B cell (primary cell): Measurements from ENCODE around the gene DCUN1D2. TPM values are rescaled to one million over a fixed set of nuclear protein-coding genes. Genes with fewer than 3 reads are reported as not detected.

ENCODE experiments used
- ATAC-seq: fragments of 200-7000 bp; cut with Tn5 transposase; one replicate; pipeline ENCODE4 v1.10.0; 2021; ENCODE audit warnings: low read depth, mild to moderate bottlenecking, moderate number of reproducible peaks, moderate library complexity
- CTCF ChIA-PET: fragments of 350-600 bp; sonication (Branson Sonifier 250); formaldehyde crosslinking; loops from one replicate; lab custom pipeline; 2021; ENCODE audit warnings: antibody characterized with exemption, inconsistent platforms; lab: Charles Lee
- POLR2A ChIA-PET: fragments of 350-600 bp; sonication (Branson Sonifier 250); formaldehyde crosslinking; loops from one replicate; lab custom pipeline; 2021; ENCODE audit warnings: antibody characterized with exemption; lab: Charles Lee
- DNase-seq: peaks from one replicate; pipeline ENCODE4 v3.0.0; 2013
- H2AFZ ChIP-seq: 2 replicates; pipeline ENCODE4 v1.6.1; 2012; ENCODE audit warnings: mild to moderate bottlenecking, low read depth, low read length; ENCODE audit not compliant: insufficient read depth, poor library complexity, severe bottlenecking
- H3K27ac ChIP-seq, 2 donors: 1 replicate in 1 of 2; 2 replicates in 1 of 2; pipeline ENCODE4 v1.5.1; 2012 to 2013; ENCODE audit warnings: low read length in 2 of 2, mild to moderate bottlenecking in 2 of 2, moderate library complexity in 1 of 2
- H3K27me3 ChIP-seq, 4 experiments: fragments of 200-600 bp in 1 of 4; sonication (generic) in 1 of 4; replicated peaks in 1 of 4; 1 replicate in 2 of 4; 2 replicates in 2 of 4; pipeline versions ENCODE4 v1.6.1 to v1.7.0; 2013 to 2016; ENCODE audit warnings: low read length in 3 of 4, mild to moderate bottlenecking in 2 of 4, mixed read lengths in 1 of 4, moderate library complexity in 1 of 4; ENCODE audit not compliant: insufficient read depth in 4 of 4, control insufficient read depth in 3 of 4; ENCODE audit errors: control extremely low read depth in 1 of 4
- H3K36me3 ChIP-seq, 2 experiments: replicated peaks in 1 of 2; 1 replicate in 1 of 2; 2 replicates in 1 of 2; pipeline versions ENCODE4 v1.6.1 to v1.7.1; 2013; ENCODE audit warnings: low read length in 1 of 2; ENCODE audit not compliant: insufficient read depth in 2 of 2, control insufficient read depth in 1 of 2; ENCODE audit errors: control extremely low read depth in 1 of 2, extremely low read depth in 1 of 2
- H3K4me1 ChIP-seq, 2 donors: fragments of 200-600 bp in 1 of 2; sonication (generic) in 1 of 2; 1 replicate in 1 of 2; 2 replicates in 1 of 2; pipeline versions ENCODE4 v1.5.1 to v1.6.1; 2013 to 2017; ENCODE audit warnings: low read length in 2 of 2; ENCODE audit not compliant: control insufficient read depth in 2 of 2, insufficient read depth in 2 of 2
- H3K4me2 ChIP-seq: replicated peaks from 2 replicates; pipeline ENCODE3; 2012; ENCODE audit warnings: mild to moderate bottlenecking, low read depth, low read length; ENCODE audit not compliant: poor library complexity, severe bottlenecking
- H3K4me3 ChIP-seq, 5 experiments: fragments of 200-600 bp in 1 of 5; sonication (generic) in 1 of 5; 1 replicate in 3 of 5; 2 replicates in 2 of 5; pipeline versions ENCODE4 v1.5.1 to v1.7.0; 2011 to 2016; ENCODE audit warnings: low read length in 4 of 5, mild to moderate bottlenecking in 4 of 5, low read depth in 2 of 5, control low read depth in 1 of 5, moderate library complexity in 1 of 5; ENCODE audit not compliant: insufficient read depth in 1 of 5; ENCODE audit errors: control extremely low read depth in 1 of 5, extremely low read depth in 1 of 5
- H3K79me2 ChIP-seq: fragments of 200-600 bp; sonication (generic); one replicate; pipeline ENCODE4 v1.6.0; 2016; ENCODE audit warnings: low read length; ENCODE audit not compliant: control insufficient read depth, insufficient read depth
- H3K9ac ChIP-seq: fragments of 200-600 bp; sonication (generic); 2 replicates; pipeline ENCODE4 v1.6.1; 2017; ENCODE audit warnings: mild to moderate bottlenecking, low read length, moderate library complexity
- H3K9me3 ChIP-seq, 3 donors: one replicate each; pipeline versions ENCODE4 v1.6.1 to v1.7.1; 2013; ENCODE audit warnings: low read length in 2 of 3; ENCODE audit not compliant: control insufficient read depth in 2 of 3, insufficient read depth in 1 of 3; ENCODE audit errors: control extremely low read depth in 1 of 3
- H4K20me1 ChIP-seq: 2 replicates; pipeline ENCODE4 v1.6.0; 2012; ENCODE audit warnings: mild to moderate bottlenecking, low read length; ENCODE audit not compliant: insufficient read depth, control insufficient read depth, poor library complexity, severe bottlenecking
- H3K27ac Mint-ChIP-seq: one replicate; pipeline ENCODE4 v1.8.0; 2021; ENCODE audit warnings: mixed read lengths
- H3K27me3 Mint-ChIP-seq: one replicate; pipeline ENCODE4 v1.8.0; 2021; ENCODE audit warnings: mixed read lengths
- H3K4me1 Mint-ChIP-seq: one replicate; pipeline ENCODE4 v1.8.0; 2021; ENCODE audit warnings: mixed read lengths
- H3K4me3 Mint-ChIP-seq: one replicate; pipeline ENCODE4 v1.8.0; 2021; ENCODE audit warnings: mixed read lengths
- H3K9me3 Mint-ChIP-seq: one replicate; pipeline ENCODE4 v1.8.0; 2022; ENCODE audit warnings: mixed read lengths; ENCODE audit not compliant: insufficient read depth
- EZH2 ChIP-seq: IDR thresholded peaks from 2 replicates; pipeline ENCODE4 v1.6.1; 2012; ENCODE audit warnings: borderline replicate concordance, low read depth, mild to moderate bottlenecking, moderate library complexity, low read length; ENCODE audit not compliant: insufficient read depth, poor library complexity, severe bottlenecking
- WGBS: methylation state at CpG from one replicate; pipeline ENCODE4 v1.1.5; 2013; ENCODE audit warnings: missing lambda C conversion rate; ENCODE audit not compliant: insufficient coverage; 5-methylcytosine and 5-hydroxymethylcytosine counted together
- intact Hi-C: fragments of 100-400 bp; cut with micrococcal nuclease; formaldehyde crosslinking; loops from one replicate; pipeline ENCODE4 v1.10.0; 2022
- polyA plus RNA-seq: library from polyadenylated mRNA; depleted of rRNA; stranded (reverse); fragments of >200 nt; gene quantifications from 2 replicates; pipeline ENCODE4 v1.2.3, GENCODE V29; 2012
- total RNA-seq, 2 donors: library from RNA; stranded (reverse); fragments of 120-200 nt in 1 of 2; gene quantifications; 1 replicate in 1 of 2; 2 replicates in 1 of 2; pipeline versions ENCODE4 v1.2.3 to v1.2.4, GENCODE V29; 2013 to 2022
- TF ChIP-seq, protein P1 (sequence below): fragments of 200-600 bp; IDR thresholded peaks from one replicate; pipeline ENCODE4 v1.8.0; 2022; ENCODE audit warnings: antibody characterized with exemption, mild to moderate bottlenecking

Gene DCUN1D2
- total and polyA plus RNA-seq, 2 donors (not counting 1 experiment from before 2014, with no cell fraction given) = 15.3 to 41.3 TPM

DNA sequence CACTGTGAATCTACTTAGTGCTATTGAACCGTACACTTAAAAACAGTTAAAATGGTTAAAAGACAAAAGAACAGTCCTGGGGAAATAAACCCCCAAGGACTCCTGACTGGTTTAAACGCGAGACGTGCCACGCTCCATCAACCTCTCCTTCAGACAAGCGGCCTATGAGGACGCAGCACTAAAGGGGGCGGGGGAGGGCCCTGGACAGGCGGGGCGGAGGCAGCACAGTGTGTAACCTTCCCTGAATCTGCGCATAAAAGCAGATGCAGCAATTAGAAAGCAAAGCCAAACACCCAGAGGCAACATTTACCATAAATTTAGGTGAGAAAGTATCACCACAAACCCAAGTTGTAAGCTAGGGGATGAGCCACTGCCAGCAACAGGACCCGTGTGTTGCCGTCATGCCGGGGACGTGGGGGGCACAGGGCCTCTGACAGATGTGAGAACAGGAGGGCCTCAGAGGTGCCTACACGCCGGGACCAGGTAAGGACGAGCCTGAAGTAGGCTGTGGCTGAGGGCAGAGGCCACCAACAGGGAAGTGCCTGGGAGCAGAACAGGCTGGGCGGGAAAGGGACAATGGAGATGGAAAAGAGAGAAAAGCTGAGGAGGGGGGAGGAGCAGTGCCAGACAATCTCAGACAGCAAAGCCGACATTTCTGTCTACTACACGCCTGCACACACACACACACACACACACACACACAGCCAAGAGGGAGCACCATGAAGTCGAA, 21.9 kb downstream of the DCUN1D2 start:
- no peaks in the 10 kb centered on the region for H3K27me3 ChIP-seq
- Mint-ChIP-seq H3K27ac (no peak overlapping the region), H3K27me3 (no peaks in the 10 kb centered on the region), H3K4me3 (no peak overlapping the region), H3K4me1 (no peaks in the 10 kb centered on the region), H3K9me3 (no peaks in the 10 kb centered on the region)
- peaks cover 0 to 13% of the 10 kb centered on the region in 2 experiments for H3K36me3 ChIP-seq
- H2AFZ ChIP-seq = no peak overlapping the region
- TF ChIP-seq, protein P1, sequence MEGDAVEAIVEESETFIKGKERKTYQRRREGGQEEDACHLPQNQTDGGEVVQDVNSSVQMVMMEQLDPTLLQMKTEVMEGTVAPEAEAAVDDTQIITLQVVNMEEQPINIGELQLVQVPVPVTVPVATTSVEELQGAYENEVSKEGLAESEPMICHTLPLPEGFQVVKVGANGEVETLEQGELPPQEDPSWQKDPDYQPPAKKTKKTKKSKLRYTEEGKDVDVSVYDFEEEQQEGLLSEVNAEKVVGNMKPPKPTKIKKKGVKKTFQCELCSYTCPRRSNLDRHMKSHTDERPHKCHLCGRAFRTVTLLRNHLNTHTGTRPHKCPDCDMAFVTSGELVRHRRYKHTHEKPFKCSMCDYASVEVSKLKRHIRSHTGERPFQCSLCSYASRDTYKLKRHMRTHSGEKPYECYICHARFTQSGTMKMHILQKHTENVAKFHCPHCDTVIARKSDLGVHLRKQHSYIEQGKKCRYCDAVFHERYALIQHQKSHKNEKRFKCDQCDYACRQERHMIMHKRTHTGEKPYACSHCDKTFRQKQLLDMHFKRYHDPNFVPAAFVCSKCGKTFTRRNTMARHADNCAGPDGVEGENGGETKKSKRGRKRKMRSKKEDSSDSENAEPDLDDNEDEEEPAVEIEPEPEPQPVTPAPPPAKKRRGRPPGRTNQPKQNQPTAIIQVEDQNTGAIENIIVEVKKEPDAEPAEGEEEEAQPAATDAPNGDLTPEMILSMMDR = no peak
- TF ChIP-seq EZH2 = no peak
- intact Hi-C loops = no loop called here
- no peaks in the 10 kb centered on the region for H3K79me2 ChIP-seq
- no peak overlapping the region for H3K4me3 ChIP-seq
- no peak overlapping the region for H3K9ac ChIP-seq
- no peak overlapping the region for H3K27ac ChIP-seq
- POLR2A ChIA-PET = no interaction called here
- ATAC-seq (no peak), DNase-seq (no peak)
- CTCF ChIA-PET = no interaction called here
- H4K20me1 ChIP-seq = no peaks in the 10 kb centered on the region
- no peaks in the 10 kb centered on the region for H3K4me1 ChIP-seq
- no peak overlapping the region for H3K4me2 ChIP-seq
- 95% methylated on average over 19 of the region's 22 CpGs for WGBS
- H3K9me3 ChIP-seq = no peaks in the 10 kb centered on the region

DNA sequence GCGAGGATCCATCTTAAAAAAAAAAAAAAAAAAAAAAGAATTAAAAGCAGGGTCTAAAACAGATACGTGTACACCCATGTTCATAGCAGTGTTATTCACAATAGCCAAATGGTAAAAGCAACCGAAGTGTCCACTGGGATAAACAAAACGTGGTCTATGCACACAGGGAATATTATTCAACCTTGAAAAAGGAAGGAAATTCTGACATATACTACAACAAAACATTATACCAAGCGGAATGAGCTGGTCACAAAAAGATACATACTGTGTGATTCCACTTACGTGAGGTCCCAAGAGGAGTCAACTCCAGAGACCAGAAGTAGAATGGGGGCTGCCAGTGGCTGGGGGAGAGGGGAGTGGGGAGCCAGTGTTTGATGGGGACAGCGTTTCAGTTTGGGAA, 22.5 kb downstream of the DCUN1D2 start:
- no peaks in the 10 kb centered on the region for H3K4me1 ChIP-seq
- CTCF ChIA-PET = no interaction called here
- no peak overlapping the region for H3K27ac ChIP-seq
- no peaks in the 10 kb centered on the region for H3K9me3 Mint-ChIP-seq
- H4K20me1 ChIP-seq = no peaks in the 10 kb centered on the region
- no peaks in the 10 kb centered on the region for H3K9me3 ChIP-seq
- no peak overlapping the region for H3K4me2 ChIP-seq
- H3K79me2 ChIP-seq = no peaks in the 10 kb centered on the region
- no peak overlapping the region for H2AFZ ChIP-seq
- 100% methylated on average over 3 of the region's 7 CpGs for WGBS
- TF ChIP-seq, protein P1 = no peak
- no peak for TF ChIP-seq EZH2
- DNase-seq (no peak), ATAC-seq (no peak)
- H3K4me3 ChIP-seq = no peak overlapping the region
- no peak overlapping the region for H3K4me3 Mint-ChIP-seq
- H3K27me3 ChIP-seq = no peaks in the 10 kb centered on the region
- H3K36me3 ChIP-seq = peaks cover 0 to 11% of the 10 kb centered on the region in 2 experiments
- no peaks in the 10 kb centered on the region for H3K4me1 Mint-ChIP-seq
- H3K9ac ChIP-seq = no peak overlapping the region
- H3K27ac Mint-ChIP-seq = no peak overlapping the region
- intact Hi-C loops = no loop called here
- H3K27me3 Mint-ChIP-seq = no peaks in the 10 kb centered on the region
- POLR2A ChIA-PET = no interaction called here
